ENCODE data around the gene KAZN.

Gene KAZN

GRCh38 chr1:14666962-14667650 is 68.6 kb downstream of the KAZN start:
- no peak overlapping the region for H3K23ac ChIP-seq (ENCODE audit: low read length in 2 of 2)
- H3K4me3 ChIP-seq (ENCODE audit: insufficient read depth in 1 of 2, low read depth in 1 of 2, low read length in 2 of 2): no peak overlapping the region
- no peak overlapping the region for H2BK120ac ChIP-seq (ENCODE audit: low read depth, low read length)
- no peaks in the 10 kb centered on the region for H3K9me3 ChIP-seq (ENCODE audit: control insufficient read depth, low read length)
- DNase-seq: no peak
- peaks cover 0 to 40% of the 10 kb centered on the region in 2 experiments for H3K27me3 ChIP-seq (ENCODE audit: control insufficient read depth in 1 of 2, insufficient read depth in 1 of 2, low read length in 2 of 2)
- no peak overlapping the region for H2AFZ ChIP-seq (ENCODE audit: low read depth, low read length)
- no peak overlapping the region for H4K8ac ChIP-seq (ENCODE audit: low read length)
- no peak overlapping the region for H2AK5ac ChIP-seq (ENCODE audit: low read length, severe bottlenecking)
- H3K18ac ChIP-seq (ENCODE audit: low read depth in 1 of 2, low read length in 2 of 2): no peak overlapping the region
- H3K79me1 ChIP-seq (replicated peaks; ENCODE audit: low read length, poor library complexity, severe bottlenecking): no peaks in the 10 kb centered on the region
- no peak overlapping the region for H2BK15ac ChIP-seq (ENCODE audit: low read depth, poor library complexity, severe bottlenecking)
- no peak overlapping the region for H3K14ac ChIP-seq (ENCODE audit: low read length in 2 of 2)
- H3K4me1 ChIP-seq (ENCODE audit: control insufficient read depth, insufficient read depth, low read depth, low read length): no peaks in the 10 kb centered on the region
- no peak overlapping the region for H3K4ac ChIP-seq (ENCODE audit: low read depth in 1 of 2, low read length in 2 of 2)
- H2BK5ac ChIP-seq (ENCODE audit: low read depth, low read length, poor library complexity, severe bottlenecking): no peak overlapping the region
- H3K36me3 ChIP-seq (ENCODE audit: control insufficient read depth in 1 of 2, insufficient read depth in 2 of 2, low read depth in 1 of 2, low read length in 2 of 2): no peaks in the 10 kb centered on the region
- no peak overlapping the region for H3K9ac ChIP-seq (ENCODE audit: low read length)
- H3K4me2 ChIP-seq (ENCODE audit: low read length, poor library complexity, severe bottlenecking): no peak overlapping the region
- no peak overlapping the region for H3K27ac ChIP-seq (ENCODE audit: low read length, poor library complexity, severe bottlenecking)
- H2BK12ac ChIP-seq (ENCODE audit: low read length in 2 of 2): no peak overlapping the region
- 89% methylated on average over 15 of the region's 15 CpGs for WGBS
- no peak overlapping the region for H4K91ac ChIP-seq (ENCODE audit: low read length)

GRCh38 chr1:14667651-14667984 is 69.1 kb downstream of the KAZN start:
- Histone ChIP-seq H3K18ac (ENCODE audit: low read depth in 1 of 2, low read length in 2 of 2) (no peak overlapping the region), H3K14ac (ENCODE audit: low read length in 2 of 2) (no peak overlapping the region), H3K27me3 (ENCODE audit: control insufficient read depth in 1 of 2, insufficient read depth in 1 of 2, low read length in 2 of 2) (peaks cover 0 to 45% of the 10 kb centered on the region in 2 experiments), H2BK120ac (ENCODE audit: low read depth, low read length) (no peak overlapping the region), H2BK15ac (ENCODE audit: low read depth, poor library complexity, severe bottlenecking) (no peak overlapping the region), H3K9ac (ENCODE audit: low read length) (no peak overlapping the region), H3K27ac (ENCODE audit: low read length, poor library complexity, severe bottlenecking) (no peak overlapping the region), H4K8ac (ENCODE audit: low read length) (no peak overlapping the region), H2BK12ac (ENCODE audit: low read length in 2 of 2) (no peak overlapping the region), H4K91ac (ENCODE audit: low read length) (no peak overlapping the region), H3K4me2 (ENCODE audit: low read length, poor library complexity, severe bottlenecking) (no peak overlapping the region), H2BK5ac (ENCODE audit: low read depth, low read length, poor library complexity, severe bottlenecking) (no peak overlapping the region), H3K4me3 (ENCODE audit: insufficient read depth in 1 of 2, low read depth in 1 of 2, low read length in 2 of 2) (no peak overlapping the region), H3K4ac (ENCODE audit: low read depth in 1 of 2, low read length in 2 of 2) (no peak overlapping the region), H3K4me1 (ENCODE audit: control insufficient read depth, insufficient read depth, low read depth, low read length) (no peaks in the 10 kb centered on the region), H2AK5ac (ENCODE audit: low read length, severe bottlenecking) (no peak overlapping the region), H3K9me3 (ENCODE audit: control insufficient read depth, low read length) (no peaks in the 10 kb centered on the region), H3K36me3 (ENCODE audit: control insufficient read depth in 1 of 2, insufficient read depth in 2 of 2, low read depth in 1 of 2, low read length in 2 of 2) (no peaks in the 10 kb centered on the region), H3K79me1 (replicated peaks; ENCODE audit: low read length, poor library complexity, severe bottlenecking) (no peaks in the 10 kb centered on the region), H2AFZ (ENCODE audit: low read depth, low read length) (no peak overlapping the region), H3K23ac (ENCODE audit: low read length in 2 of 2) (no peak overlapping the region)
- WGBS: 97% methylated on average over 3 of the region's 4 CpGs
- DNase-seq: no peak

GRCh38 chr1:14668538-14668937 is 70.1 kb downstream of the KAZN start:
- Histone ChIP-seq H3K27me3 (ENCODE audit: control insufficient read depth in 1 of 2, insufficient read depth in 1 of 2, low read length in 2 of 2) (peaks cover 0 to 54% of the 10 kb centered on the region in 2 experiments), H3K9me3 (ENCODE audit: control insufficient read depth, low read length) (no peaks in the 10 kb centered on the region), H4K8ac (ENCODE audit: low read length) (no peak overlapping the region), H2BK15ac (ENCODE audit: low read depth, poor library complexity, severe bottlenecking) (no peak overlapping the region), H3K14ac (ENCODE audit: low read length in 2 of 2) (no peak overlapping the region), H3K18ac (ENCODE audit: low read depth in 1 of 2, low read length in 2 of 2) (no peak overlapping the region), H4K91ac (ENCODE audit: low read length) (no peak overlapping the region), H3K23ac (ENCODE audit: low read length in 2 of 2) (no peak overlapping the region), H3K27ac (ENCODE audit: low read length, poor library complexity, severe bottlenecking) (no peak overlapping the region), H2AK5ac (ENCODE audit: low read length, severe bottlenecking) (no peak overlapping the region), H3K9ac (ENCODE audit: low read length) (no peak overlapping the region), H2BK12ac (ENCODE audit: low read length in 2 of 2) (no peak overlapping the region), H2AFZ (ENCODE audit: low read depth, low read length) (no peak overlapping the region), H2BK5ac (ENCODE audit: low read depth, low read length, poor library complexity, severe bottlenecking) (no peak overlapping the region), H3K36me3 (ENCODE audit: control insufficient read depth in 1 of 2, insufficient read depth in 2 of 2, low read depth in 1 of 2, low read length in 2 of 2) (no peaks in the 10 kb centered on the region), H3K4me1 (ENCODE audit: control insufficient read depth, insufficient read depth, low read depth, low read length) (no peaks in the 10 kb centered on the region), H3K4me2 (ENCODE audit: low read length, poor library complexity, severe bottlenecking) (no peak overlapping the region), H3K4ac (ENCODE audit: low read depth in 1 of 2, low read length in 2 of 2) (no peak overlapping the region), H2BK120ac (ENCODE audit: low read depth, low read length) (no peak overlapping the region), H3K79me1 (replicated peaks; ENCODE audit: low read length, poor library complexity, severe bottlenecking) (no peaks in the 10 kb centered on the region), H3K4me3 (ENCODE audit: insufficient read depth in 1 of 2, low read depth in 1 of 2, low read length in 2 of 2) (no peak overlapping the region)
- no peak for DNase-seq
- WGBS: 46% methylated on average over 8 of the region's 8 CpGs

- no peaks in the 10 kb centered on the region for H3K4me1 ChIP-seq (ENCODE audit: control insufficient read depth, insufficient read depth, low read depth, low read length)
- H3K9me3 ChIP-seq (ENCODE audit: control insufficient read depth, low read length): peaks cover 11% of the 10 kb centered on the region
- no peak overlapping the region for H3K4me2 ChIP-seq (ENCODE audit: low read length, poor library complexity, severe bottlenecking)
- H3K27ac ChIP-seq (ENCODE audit: low read length, poor library complexity, severe bottlenecking): no peak overlapping the region
- no peak overlapping the region for H2BK12ac ChIP-seq (ENCODE audit: low read length in 2 of 2)
- H3K18ac ChIP-seq (ENCODE audit: low read depth in 1 of 2, low read length in 2 of 2): no peak overlapping the region
- H2BK15ac ChIP-seq (ENCODE audit: low read depth, poor library complexity, severe bottlenecking): no peak overlapping the region
- no peak for DNase-seq
- no peak overlapping the region for H4K8ac ChIP-seq (ENCODE audit: low read length)
- no peak overlapping the region for H3K9ac ChIP-seq (ENCODE audit: low read length)
- H3K4me3 ChIP-seq (ENCODE audit: insufficient read depth in 1 of 2, low read depth in 1 of 2, low read length in 2 of 2): no peak overlapping the region
- no peak overlapping the region for H2AK5ac ChIP-seq (ENCODE audit: low read length, severe bottlenecking)
- no peaks in the 10 kb centered on the region for H3K79me1 ChIP-seq (replicated peaks; ENCODE audit: low read length, poor library complexity, severe bottlenecking)
- no peak overlapping the region for H2BK5ac ChIP-seq (ENCODE audit: low read depth, low read length, poor library complexity, severe bottlenecking)
- H3K4ac ChIP-seq (ENCODE audit: low read depth in 1 of 2, low read length in 2 of 2): no peak overlapping the region
- no peak overlapping the region for H2BK120ac ChIP-seq (ENCODE audit: low read depth, low read length)
- no peak overlapping the region for H4K91ac ChIP-seq (ENCODE audit: low read length)
- H3K14ac ChIP-seq (ENCODE audit: low read length in 2 of 2): no peak overlapping the region
- 77% methylated on average over 3 of the region's 4 CpGs for WGBS
- peaks cover 0 to 85% of the 10 kb centered on the region in 2 experiments for H3K27me3 ChIP-seq (ENCODE audit: control insufficient read depth in 1 of 2, insufficient read depth in 1 of 2, low read length in 2 of 2)
- H3K36me3 ChIP-seq (ENCODE audit: control insufficient read depth in 1 of 2, insufficient read depth in 2 of 2, low read depth in 1 of 2, low read length in 2 of 2): no peaks in the 10 kb centered on the region
- H3K23ac ChIP-seq (ENCODE audit: low read length in 2 of 2): no peak overlapping the region
- no peak overlapping the region for H2AFZ ChIP-seq (ENCODE audit: low read depth, low read length)
Measured at GRCh38 chr1:14672005-14672404, 73.5 kb downstream of the KAZN start.
